ENCODE measurements around the gene DNTTIP2. TPM values are rescaled to one million over a fixed set of nuclear protein-coding genes. Genes with fewer than 3 reads are reported as not detected.
A peak's percentile ranks its signal among the peaks of the same experiment; 100 is the strongest.

Gene DNTTIP2
- total and polyA plus RNA-seq, 9 of the 15 experiments (the other 6 are each of a cell fraction or from before 2014, with no cell fraction given) = 50.4 to 138 (median 97.0) TPM

GRCh38 chr1:93874025-93874651 is 4.9 kb downstream of the DNTTIP2 start (continued):
- TF ChIP-seq REST (IDR thresholded peaks at IDR 0.05; ENCODE audit: borderline replicate concordance) (peak; percentile 19; the same call in 1 of the 2 replicates), REST (CRISPR knock-in tag; IDR thresholded peaks at IDR 0.05; ENCODE audit: low read depth) (no peak), ZNF766 (CRISPR knock-in tag; conservative IDR thresholded peaks at IDR 0.05) (no peak), RBM39 (optimal IDR thresholded peaks at IDR 0.05; ENCODE audit: low read depth, low read length) (no peak), POLR2AphosphoS5 (IDR thresholded peaks at IDR 0.05; ENCODE audit: control insufficient read depth, insufficient read depth, low read depth, low read length) (0 out of 2 replicates have a peak, but pooled peaks have one; percentile 11), ZNF384 (IDR thresholded peaks at IDR 0.05; ENCODE audit: low read depth, low read length) (no peak), ZKSCAN1 (IDR thresholded peaks at IDR 0.05; ENCODE audit: low read depth, low read length) (peak; percentile 99), SLC30A9 (CRISPR knock-in tag; IDR thresholded peaks at IDR 0.05) (no peak), MEF2A (IDR thresholded peaks at IDR 0.05; ENCODE audit: control insufficient read depth, low read depth, low read length) (no peak)
- TF ChIP-seq, protein P1, sequence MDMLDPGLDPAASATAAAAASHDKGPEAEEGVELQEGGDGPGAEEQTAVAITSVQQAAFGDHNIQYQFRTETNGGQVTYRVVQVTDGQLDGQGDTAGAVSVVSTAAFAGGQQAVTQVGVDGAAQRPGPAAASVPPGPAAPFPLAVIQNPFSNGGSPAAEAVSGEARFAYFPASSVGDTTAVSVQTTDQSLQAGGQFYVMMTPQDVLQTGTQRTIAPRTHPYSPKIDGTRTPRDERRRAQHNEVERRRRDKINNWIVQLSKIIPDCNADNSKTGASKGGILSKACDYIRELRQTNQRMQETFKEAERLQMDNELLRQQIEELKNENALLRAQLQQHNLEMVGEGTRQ (CRISPR knock-in tag; IDR thresholded peaks at IDR 0.05) = no peak

All from K562 (cell line).